GM21528 (cell line): ENCODE measurements around the gene CCDC82.

Experiments
- ATAC-seq: cut with Tn5 transposase; IDR thresholded peaks from one replicate; pipeline ENCODE4 v1.9.1; 2021; ENCODE audit warnings: mild to moderate bottlenecking, moderate library complexity; ENCODE audit not compliant: unreplicated experiment, low FRiP score

The CCDC82 gene

DNA sequence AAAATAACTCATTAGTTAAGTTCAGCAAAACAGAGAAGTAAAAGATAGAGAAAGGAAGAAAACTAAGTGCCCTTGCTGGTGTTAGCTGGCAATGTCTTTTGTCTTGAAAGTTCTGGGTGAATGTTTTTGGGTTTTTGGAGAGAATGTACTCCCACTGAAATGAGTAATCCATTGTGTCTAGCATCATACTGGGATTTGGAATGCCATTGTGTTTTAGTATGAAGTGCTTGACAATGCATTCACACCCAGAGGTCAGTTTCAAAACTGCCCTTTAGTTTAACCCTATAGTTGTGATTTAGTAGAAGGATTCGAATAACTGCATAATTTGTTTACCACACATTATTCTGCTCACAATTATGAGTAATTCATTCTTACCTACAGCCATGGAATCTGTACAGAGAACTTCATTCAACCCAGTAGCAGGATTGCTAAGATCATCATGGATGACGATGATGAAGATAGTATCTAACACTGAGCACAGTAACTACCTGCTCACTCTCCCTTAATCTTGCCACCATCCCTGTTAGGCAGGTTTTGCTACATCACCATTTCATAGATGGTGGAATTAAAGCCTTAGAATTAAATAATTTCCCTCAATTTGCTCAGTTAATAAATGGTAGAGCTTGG lies 80.6 kb downstream of the CCDC82 start:
- no peak for ATAC-seq

DNA sequence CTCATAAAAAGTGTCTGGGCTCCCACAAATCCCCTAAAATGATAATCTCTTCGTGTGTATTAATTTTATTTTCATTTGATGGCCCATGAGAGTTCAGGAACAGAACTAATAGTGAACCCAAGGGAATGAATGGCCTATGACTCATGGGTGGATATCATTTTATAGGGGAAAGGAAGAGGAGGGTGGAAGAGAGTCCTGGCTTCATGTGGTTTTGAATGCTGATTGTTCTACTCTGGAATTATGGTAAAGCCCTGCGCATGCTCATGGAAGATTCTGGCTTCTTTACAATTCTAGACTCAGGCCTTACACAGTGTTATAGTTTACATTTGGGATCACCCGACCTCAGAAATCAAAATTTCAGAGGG lies 82.0 kb downstream of the CCDC82 start:
- no peak for ATAC-seq

DNA sequence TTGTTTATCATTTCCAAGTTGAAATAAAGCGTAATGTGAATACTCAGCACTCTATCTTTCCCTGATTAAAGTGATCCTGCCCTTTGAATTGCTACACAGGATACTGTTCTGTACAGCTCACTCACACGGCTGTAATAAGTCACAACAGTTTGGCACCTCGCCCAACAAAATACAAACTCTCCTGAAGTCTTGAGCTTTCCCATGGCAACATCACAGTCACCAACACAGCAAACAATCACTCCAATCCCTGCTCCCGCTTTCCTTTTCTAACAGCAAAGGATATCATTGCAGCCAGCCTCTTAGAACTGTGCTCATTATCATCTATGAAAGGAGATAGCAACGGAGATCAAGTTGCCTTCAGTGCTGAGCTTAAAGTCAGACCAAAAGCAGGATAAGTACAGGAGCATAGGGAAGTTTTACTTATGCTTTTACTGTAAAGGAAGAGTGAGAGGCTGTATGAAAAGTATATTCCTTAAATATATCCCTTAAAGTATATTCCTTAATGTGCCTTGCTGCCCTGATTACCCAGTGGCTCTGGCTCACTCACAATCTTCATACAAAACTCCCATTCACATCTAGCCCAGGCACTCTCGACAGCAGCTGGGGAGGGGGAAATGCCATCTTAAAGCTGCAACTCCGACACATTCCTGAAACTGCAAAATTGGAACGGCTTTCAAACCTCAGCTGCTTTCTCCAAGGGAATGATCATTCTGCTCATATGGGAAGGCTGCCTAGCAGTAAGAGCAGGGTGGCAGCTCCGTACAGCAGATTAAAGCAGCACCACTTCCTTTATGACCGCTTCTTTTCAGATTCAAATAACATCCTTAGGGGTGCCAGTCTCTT lies 82.6 kb downstream of the CCDC82 start:
- ATAC-seq: no peak

DNA sequence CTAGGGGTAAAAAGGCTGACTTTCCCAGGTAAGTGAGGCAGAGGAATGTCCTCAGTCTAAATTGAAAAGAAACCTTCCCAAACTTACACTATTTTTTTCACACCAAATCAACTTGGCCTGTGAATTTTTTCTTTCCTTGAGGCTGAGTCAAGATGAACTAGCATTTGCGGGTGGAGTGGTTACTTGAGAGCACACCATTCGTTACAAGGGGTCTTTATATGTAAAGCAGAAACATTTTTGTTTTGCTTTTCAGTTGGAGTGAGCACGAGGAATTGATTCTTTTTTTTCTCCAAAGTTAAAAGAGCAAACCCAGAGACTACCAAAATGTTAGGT lies 83.1 kb downstream of the CCDC82 start:
- no peak for ATAC-seq

DNA sequence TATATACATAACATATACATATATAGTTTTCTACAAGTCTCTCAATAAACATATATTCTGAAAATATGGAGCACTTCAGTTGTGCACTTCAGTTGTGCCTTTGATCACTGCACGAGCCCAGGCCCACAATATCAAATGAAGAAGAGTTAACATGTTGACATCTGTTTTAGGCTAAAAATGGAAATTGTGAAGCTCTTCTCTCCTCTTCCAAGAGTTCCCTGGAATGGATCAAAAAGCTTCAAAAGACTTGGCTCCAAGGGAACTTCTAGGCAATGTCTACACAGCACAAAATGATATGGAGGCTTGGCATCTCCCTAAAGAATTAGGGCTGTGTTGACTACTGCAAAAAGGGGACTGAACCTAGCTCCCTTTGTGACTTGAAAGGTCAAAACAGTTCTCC lies 83.6 kb downstream of the CCDC82 start:
- ATAC-seq: no peak

DNA sequence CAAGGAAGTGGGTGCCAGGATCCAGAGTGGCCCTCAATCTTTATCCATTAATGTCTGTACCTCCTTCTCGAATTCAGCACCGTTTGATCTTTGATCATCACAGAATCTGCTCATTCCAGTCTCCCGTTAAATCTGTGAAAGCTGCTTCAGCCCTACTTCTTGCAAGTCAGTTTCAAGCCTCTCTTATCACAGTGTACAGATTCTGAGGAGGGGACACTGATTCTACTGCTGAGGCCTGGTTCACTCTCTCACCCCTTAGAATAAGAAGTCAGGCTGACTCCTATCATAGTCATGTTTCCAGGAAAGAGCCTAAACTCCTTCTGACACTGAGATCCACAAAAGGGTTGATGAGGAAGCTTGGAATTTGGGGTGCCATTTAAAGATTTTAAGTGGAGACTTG lies 85.7 kb downstream of the CCDC82 start:
- ATAC-seq: no peak

DNA sequence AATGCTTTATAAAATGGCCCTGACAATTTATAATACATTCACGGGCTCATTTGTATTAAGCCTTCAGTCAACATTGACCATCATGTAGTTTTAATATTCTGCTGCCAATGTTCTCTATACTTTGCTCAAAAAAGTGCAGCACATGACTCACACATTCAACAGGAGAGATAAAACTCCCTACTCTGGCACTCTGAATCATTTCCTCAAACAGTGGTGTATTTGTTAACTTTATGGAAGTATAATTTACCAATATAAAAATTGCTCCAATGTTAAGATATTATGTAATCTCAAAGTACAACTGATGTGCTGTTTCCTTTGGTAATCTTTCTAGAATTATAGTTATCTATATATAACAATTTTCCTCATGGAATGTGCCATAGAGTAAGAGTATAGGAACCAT lies 86.6 kb downstream of the CCDC82 start:
- no peak for ATAC-seq
